Neural crest cell (in vitro differentiated cells): ENCODE data around the gene AUTS2. TPM values are rescaled to one million over a fixed set of nuclear protein-coding genes. Genes with fewer than 3 reads are reported as not detected.
A peak's percentile ranks its signal among the peaks of the same experiment; 100 is the strongest.

ENCODE experiments used
- DNase-seq: peaks from one replicate; pipeline ENCODE4 v3.0.0; 2021; ENCODE audit warnings: low read depth, mixed read lengths, low spot score
- H3K27ac Mint-ChIP-seq: one replicate; pipeline ENCODE4 v1.8.0; 2021; ENCODE audit warnings: mild to moderate bottlenecking, mixed read lengths; ENCODE audit not compliant: unreplicated experiment
- H3K27me3 Mint-ChIP-seq: 2 replicates; pipeline ENCODE4 v1.8.0; 2021; ENCODE audit warnings: low read depth, mild to moderate bottlenecking, mixed read lengths
- H3K36me3 Mint-ChIP-seq: 2 replicates; pipeline ENCODE4 v1.8.0; 2021; ENCODE audit warnings: low read depth, mild to moderate bottlenecking, mixed read lengths
- H3K4me1 Mint-ChIP-seq: 2 replicates; pipeline ENCODE4 v1.8.0; 2021; ENCODE audit warnings: mixed read lengths
- H3K4me3 Mint-ChIP-seq: one replicate; pipeline ENCODE4 v1.8.0; 2021; ENCODE audit warnings: mild to moderate bottlenecking, mixed read lengths
- H3K9me3 Mint-ChIP-seq: 2 replicates; pipeline ENCODE4 v1.8.0; 2021; ENCODE audit warnings: mixed read lengths
- CTCF ChIP-seq: fragments of 200-600 bp; sonication (generic); conservative IDR thresholded peaks from 2 replicates; pipeline ENCODE4 v1.5.0; 2021; ENCODE audit warnings: antibody characterized with exemption, mild to moderate bottlenecking
- total RNA-seq: library from RNA; stranded (reverse); gene quantifications from 2 replicates; pipeline ENCODE4 v1.2.1, GENCODE V29; 2021

AUTS2 gene
- total RNA-seq, 1 donor from 2014 or later: 152 TPM

GRCh38 chr7:69651101-69651590, 52.9 kb downstream of the AUTS2 start:
- Mint-ChIP-seq H3K27ac (no peak overlapping the region), H3K4me1 (peaks cover 30% of the 10 kb centered on the region), H3K27me3 (no peaks in the 10 kb centered on the region), H3K36me3 (no peaks in the 10 kb centered on the region), H3K9me3 (no peaks in the 10 kb centered on the region), H3K4me3 (no peak overlapping the region)
- no peak for TF ChIP-seq CTCF
- DNase-seq: no peak

GRCh38 chr7:69652947-69653701, 54.8 kb downstream of the AUTS2 start:
- H3K27ac Mint-ChIP-seq: no peak overlapping the region
- no peak overlapping the region for H3K4me3 Mint-ChIP-seq
- no peaks in the 10 kb centered on the region for H3K9me3 Mint-ChIP-seq

GRCh38 chr7:69653806-69654205, 55.5 kb downstream of the AUTS2 start:
- H3K27me3 Mint-ChIP-seq: no peaks in the 10 kb centered on the region
- DNase-seq: no peak
- H3K4me1 Mint-ChIP-seq: peaks cover 35% of the 10 kb centered on the region
- no peak for TF ChIP-seq CTCF
- no peak overlapping the region for H3K4me3 Mint-ChIP-seq
- H3K27ac Mint-ChIP-seq: peak overlapping the region; percentile 37
- H3K36me3 Mint-ChIP-seq: no peaks in the 10 kb centered on the region
- no peaks in the 10 kb centered on the region for H3K9me3 Mint-ChIP-seq

More at GRCh38 chr7:69652947-69653701, 54.8 kb downstream of the AUTS2 start:
- peaks cover 34% of the 10 kb centered on the region for H3K4me1 Mint-ChIP-seq
- no peak for DNase-seq
- TF ChIP-seq CTCF: no peak
- no peaks in the 10 kb centered on the region for H3K27me3 Mint-ChIP-seq
- no peaks in the 10 kb centered on the region for H3K36me3 Mint-ChIP-seq

GRCh38 chr7:69654381-69654780, 56.1 kb downstream of the AUTS2 start:
- no peak for DNase-seq
- Mint-ChIP-seq H3K9me3 (no peaks in the 10 kb centered on the region), H3K27me3 (no peaks in the 10 kb centered on the region), H3K27ac (no peak overlapping the region), H3K4me1 (peaks cover 39% of the 10 kb centered on the region), H3K36me3 (no peaks in the 10 kb centered on the region), H3K4me3 (no peak overlapping the region)
- TF ChIP-seq CTCF: no peak

- no peak overlapping the region for H3K4me3 Mint-ChIP-seq
- H3K27me3 Mint-ChIP-seq: no peaks in the 10 kb centered on the region
- no peak for TF ChIP-seq CTCF
- peaks cover 45% of the 10 kb centered on the region for H3K4me1 Mint-ChIP-seq
- no peaks in the 10 kb centered on the region for H3K36me3 Mint-ChIP-seq
- no peak overlapping the region for H3K27ac Mint-ChIP-seq
- no peak for DNase-seq
- H3K9me3 Mint-ChIP-seq: no peaks in the 10 kb centered on the region
Observed at GRCh38 chr7:69654849-69655707, 56.8 kb downstream of the AUTS2 start.
